Panc1 (cell line): Measurements from ENCODE around the gene EHBP1L1. TPM values are rescaled to one million over a fixed set of nuclear protein-coding genes. Genes with fewer than 3 reads are reported as not detected.

Source experiments
- ATAC-seq: fragments of 200-7000 bp; cut with Tn5 transposase; 2 replicates; pipeline ENCODE4 v1.9.1; 2020; ENCODE audit warnings: mild to moderate bottlenecking, moderate library complexity
- BruUV-seq: library from RNA; stranded (reverse); fragments of 400-500 nt; replicated peaks from 2 replicates; lab custom pipeline; 2021; lab: Mats Ljungman, UMichigan
- CTCF ChIA-PET: fragments of 300-600 bp; sonication (Branson Sonifier 250); formaldehyde crosslinking; loops from one replicate; lab custom pipeline; 2022; ENCODE audit warnings: antibody characterized with exemption; lab: Charles Lee
- POLR2A ChIA-PET: fragments of 300-600 bp; sonication (Branson Sonifier 250); formaldehyde crosslinking; loops from one replicate; lab custom pipeline; 2022; ENCODE audit warnings: antibody characterized with exemption; lab: Charles Lee
- DNase-seq: peaks from one replicate; pipeline ENCODE4 v3.0.0-alpha.2; 2010; ENCODE audit warnings: low read depth, low spot score
- H3K27ac ChIP-seq: 2 replicates; pipeline ENCODE4 v1.5.1; 2011; ENCODE audit warnings: mild to moderate bottlenecking, low read length, inconsistent platforms
- H3K27me3 ChIP-seq: fragments of 200-500 bp; sonication (Bioruptor generic); 2 replicates; pipeline ENCODE4 v1.6.0; 2014; ENCODE audit warnings: low read length, inconsistent platforms; ENCODE audit not compliant: control insufficient read depth, insufficient read depth
- H3K36me3 ChIP-seq: fragments of 200-500 bp; sonication (Bioruptor generic); 2 replicates; pipeline ENCODE4 v1.5.1; 2014; ENCODE audit warnings: inconsistent platforms, mild to moderate bottlenecking, low read length, moderate library complexity; ENCODE audit not compliant: control insufficient read depth, insufficient read depth
- H3K4me1 ChIP-seq: 2 replicates; pipeline ENCODE4 v1.5.1; 2011; ENCODE audit warnings: inconsistent platforms, mild to moderate bottlenecking, low read length, moderate library complexity; ENCODE audit not compliant: control insufficient read depth, insufficient read depth
- H3K4me3 ChIP-seq, 2 experiments: 2 replicates each; pipeline ENCODE4 v1.5.1; 2011 to 2012; ENCODE audit warnings: low read depth in 2 of 2, low read length in 2 of 2, mild to moderate bottlenecking in 2 of 2, inconsistent platforms in 1 of 2, moderate library complexity in 1 of 2
- H3K9me3 ChIP-seq: fragments of 200-500 bp; sonication (Bioruptor generic); 2 replicates; pipeline ENCODE4 v1.5.1; 2014; ENCODE audit warnings: low read depth, mild to moderate bottlenecking, inconsistent platforms, low read length, moderate library complexity; ENCODE audit not compliant: control insufficient read depth, insufficient read depth
- CTCF ChIP-seq: fragments of 450-650 bp; IDR thresholded peaks from 2 replicates; pipeline ENCODE4 v1.5.1; 2017; ENCODE audit warnings: mild to moderate bottlenecking
- POLR2AphosphoS5 ChIP-seq: IDR thresholded peaks from 2 replicates; pipeline ENCODE4 v1.6.1; 2012; ENCODE audit warnings: mild to moderate bottlenecking, low read depth, low read length, moderate library complexity
- REST ChIP-seq, 2 experiments: IDR thresholded peaks; 2 replicates each; pipeline ENCODE4 v1.6.1; 2011 to 2012; ENCODE audit warnings: low read depth in 2 of 2, control low read depth in 1 of 2, low read length in 1 of 2, mild to moderate bottlenecking in 1 of 2, moderate library complexity in 1 of 2; ENCODE audit not compliant: insufficient read depth in 1 of 2
- SIN3A ChIP-seq: IDR thresholded peaks from 2 replicates; pipeline ENCODE4 v1.6.1; 2012; ENCODE audit warnings: low read depth, mild to moderate bottlenecking, low read length, moderate library complexity, borderline replicate concordance; ENCODE audit not compliant: insufficient read depth
- TCF7L2 ChIP-seq: IDR thresholded peaks from 2 replicates; pipeline ENCODE4 v1.6.1; 2011; ENCODE audit warnings: mild to moderate bottlenecking, low read depth, low read length, inconsistent platforms
- in situ Hi-C: cut with HindIII; loops from 2 replicates; pipeline ENCODE4 v1.10.0; 2016; ENCODE audit warnings: low sequenced_read_pairs, low pct_unique_long_range_greater_than_20kb
- intact Hi-C: fragments of 100-400 bp; cut with micrococcal nuclease; formaldehyde crosslinking; loops from one replicate; pipeline ENCODE4 v1.10.0; 2022; ENCODE audit not compliant: unreplicated experiment
- total RNA-seq: library from RNA; stranded (reverse); gene quantifications from one replicate; pipeline ENCODE4 v1.2.1, GENCODE V29; 2021; ENCODE audit not compliant: unreplicated experiment

Gene EHBP1L1
- total RNA-seq, 1 experiment from 2014 or later = 108 TPM

- ATAC-seq (no peak), DNase-seq (no peak)
- intact Hi-C loops = loop anchor here (2.0 kb wide), 1 partner anchor 38 kb away; the partner anchor contains the start of genes MAP3K11 and PCNX3
- Histone ChIP-seq H3K27ac (peak overlapping the region; percentile 94), H3K4me3 (peak overlapping the region; percentile 80 to 93), H3K4me1 (peaks cover 45% of the 10 kb centered on the region), H3K36me3 (no peaks in the 10 kb centered on the region; the same call in 1 of the 2 replicates), H3K9me3 (no peaks in the 10 kb centered on the region), H3K27me3 (no peaks in the 10 kb centered on the region)
- ChIA-PET POLR2A (no interaction called here), CTCF (interaction anchor here (0.5 to 2.2 kb wide), 4 partner anchors 11 to 726 kb away, joined by 3 to 7 read pairs (median 4); no protein-coding TSS in a partner anchor)
- no TSS peak for BruUV-seq
- TF ChIP-seq CTCF (no peak), POLR2AphosphoS5 (no peak), SIN3A (no peak), REST (IDR thresholded peaks at IDR 0.05; ENCODE audit: insufficient read depth in 1 of 2, low read depth in 2 of 2, low read length in 1 of 2) (no peak), TCF7L2 (no peak)
- in situ Hi-C loops = no loop called here
Measured at GRCh38 chr11:65576232-65576866, 496 bp downstream of the EHBP1L1 start.

GRCh38 chr11:65576867-65577755 lies 1.3 kb downstream of the EHBP1L1 start:
- no TSS peak for BruUV-seq
- ChIA-PET CTCF (interaction anchor here (2.2 kb wide), 1 partner anchor 17 kb away, joined by 7 read pairs; no protein-coding TSS in a partner anchor), POLR2A (no interaction called here)
- H3K4me3 ChIP-seq = peak overlapping the region; percentile 80 to 93
- DNase-seq (peak; percentile 71), ATAC-seq (peak; percentile 67)
- H3K27ac ChIP-seq = peak overlapping the region; percentile 94
- no peaks in the 10 kb centered on the region for H3K27me3 ChIP-seq
- intact Hi-C loops (loop anchor here (2.0 kb wide), 1 partner anchor 38 kb away; the partner anchor contains the start of genes MAP3K11 and PCNX3), in situ Hi-C loops (no loop called here)
- TF ChIP-seq REST (IDR thresholded peaks at IDR 0.05; ENCODE audit: insufficient read depth in 1 of 2, low read depth in 2 of 2, low read length in 1 of 2) = no peak
- peak; percentile 93 for TF ChIP-seq SIN3A
- TF ChIP-seq POLR2AphosphoS5 = peak; percentile 89
- no peak for TF ChIP-seq CTCF
- peak; percentile 34; the same call in 1 of the 2 replicates for TF ChIP-seq TCF7L2
- peaks cover 39% of the 10 kb centered on the region for H3K4me1 ChIP-seq
- H3K9me3 ChIP-seq = no peaks in the 10 kb centered on the region
- no peaks in the 10 kb centered on the region; the same call in 1 of the 2 replicates for H3K36me3 ChIP-seq
